ENCODE measurements around the gene DAND5. TPM values are rescaled to one million over a fixed set of nuclear protein-coding genes. Genes with fewer than 3 reads are reported as not detected.
A peak's percentile ranks its signal among the peaks of the same experiment; 100 is the strongest.

DAND5 gene
- total and polyA plus RNA-seq, 4 experiments from 2014 or later: not detected

GRCh38 chr19:13020002-13020414 is 50.6 kb downstream of the DAND5 start:
- intact Hi-C loops (cut with micrococcal nuclease): no loop called here
- no peak for DNase-seq
- no peak overlapping the region for H3K27ac ChIP-seq (ENCODE audit: low read depth, low read length)
- Mint-ChIP-seq H3K4me3 (no peak overlapping the region), H3K36me3 (no peaks in the 10 kb centered on the region), H3K27me3 (peaks cover 39 to 40% of the 10 kb centered on the region in 2 donors), H3K27ac (peak overlapping the region in 1 of 7 donors; percentile 48), H3K9me3 (peaks cover 0 to 3% (median 0%) of the 10 kb centered on the region in 8 donors), H3K4me1 (peaks cover 6 to 27% (median 17%) of the 10 kb centered on the region in 4 donors)
- no peaks in the 10 kb centered on the region for H3K9me3 ChIP-seq (ENCODE audit: control insufficient read depth in 1 of 2, low read length in 2 of 2)
- H3K36me3 ChIP-seq (ENCODE audit: insufficient read depth, low read length): no peaks in the 10 kb centered on the region
- ChIA-PET CTCF (ENCODE audit: partially characterized antibody) (no interaction called here), POLR2A (ENCODE audit: partially characterized antibody) (no interaction called here)
- H3K4me3 ChIP-seq (ENCODE audit: low read length in 2 of 2): no peak overlapping the region
- H3K27me3 ChIP-seq (ENCODE audit: insufficient read depth, low read length): peaks cover 8% of the 10 kb centered on the region
- peaks cover 19% of the 10 kb centered on the region for H3K4me1 ChIP-seq (ENCODE audit: insufficient read depth, low read length)

- peaks cover 0 to 3% (median 0%) of the 10 kb centered on the region in 8 donors for H3K9me3 Mint-ChIP-seq
- Histone ChIP-seq H3K27me3 (ENCODE audit: insufficient read depth, low read length) (peaks cover 13% of the 10 kb centered on the region), H3K4me1 (ENCODE audit: insufficient read depth, low read length) (peaks cover 19% of the 10 kb centered on the region), H3K36me3 (ENCODE audit: insufficient read depth, low read length) (no peaks in the 10 kb centered on the region), H3K9me3 (ENCODE audit: control insufficient read depth in 1 of 2, low read length in 2 of 2) (no peaks in the 10 kb centered on the region), H3K27ac (ENCODE audit: low read depth, low read length) (no peak overlapping the region), H3K4me3 (ENCODE audit: low read length in 2 of 2) (no peak overlapping the region)
- ChIA-PET CTCF (ENCODE audit: partially characterized antibody) (interaction anchor here (0.6 kb wide), 1 partner anchor 69 kb away, joined by 3 read pairs; no protein-coding TSS in a partner anchor), POLR2A (ENCODE audit: partially characterized antibody) (no interaction called here)
- DNase-seq: no peak
- H3K36me3 Mint-ChIP-seq: no peaks in the 10 kb centered on the region
- H3K27me3 Mint-ChIP-seq: peaks cover 36 to 40% of the 10 kb centered on the region in 2 donors
- H3K27ac Mint-ChIP-seq: peak overlapping the region in 1 of 7 donors; percentile 65
- H3K4me1 Mint-ChIP-seq: peaks cover 10 to 29% (median 18%) of the 10 kb centered on the region in 4 donors
- H3K4me3 Mint-ChIP-seq: peak overlapping the region in 5 of 8 donors; percentile 21 to 66 (median 53)
- intact Hi-C loops (cut with micrococcal nuclease): no loop called here
Observed at GRCh38 chr19:13022111-13022858, 52.9 kb downstream of the DAND5 start.

- DNase-seq: no peak
- peaks cover 19% of the 10 kb centered on the region for H3K4me1 ChIP-seq (ENCODE audit: insufficient read depth, low read length)
- ChIA-PET CTCF (ENCODE audit: partially characterized antibody) (interaction anchor here (2.2 kb wide), 1 partner anchor 39 kb away, joined by 6 read pairs; no protein-coding TSS in a partner anchor), POLR2A (ENCODE audit: partially characterized antibody) (no interaction called here)
- no peaks in the 10 kb centered on the region for H3K36me3 ChIP-seq (ENCODE audit: insufficient read depth, low read length)
- Mint-ChIP-seq H3K4me1 (peaks cover 10 to 29% (median 18%) of the 10 kb centered on the region in 4 donors), H3K9me3 (peaks cover 0 to 3% (median 0%) of the 10 kb centered on the region in 8 donors), H3K36me3 (no peaks in the 10 kb centered on the region), H3K27ac (no peak overlapping the region), H3K27me3 (peaks cover 29 to 34% of the 10 kb centered on the region in 2 donors), H3K4me3 (peak overlapping the region; percentile 48 to 79 (median 70))
- intact Hi-C loops (cut with micrococcal nuclease): no loop called here
- no peak overlapping the region for H3K4me3 ChIP-seq (ENCODE audit: low read length in 2 of 2)
- no peaks in the 10 kb centered on the region for H3K9me3 ChIP-seq (ENCODE audit: control insufficient read depth in 1 of 2, low read length in 2 of 2)
- H3K27me3 ChIP-seq (ENCODE audit: insufficient read depth, low read length): peaks cover 13% of the 10 kb centered on the region
- H3K27ac ChIP-seq (ENCODE audit: low read depth, low read length): no peak overlapping the region
Observed at GRCh38 chr19:13022859-13023636, 53.7 kb downstream of the DAND5 start.

- peaks cover 28 to 33% of the 10 kb centered on the region in 2 donors for H3K27me3 Mint-ChIP-seq
- H3K36me3 Mint-ChIP-seq: no peaks in the 10 kb centered on the region
- H3K4me3 Mint-ChIP-seq: peak overlapping the region; percentile 48 to 79 (median 70)
- ChIA-PET CTCF (ENCODE audit: partially characterized antibody) (interaction anchor here (2.2 kb wide), 1 partner anchor 38 kb away, joined by 6 read pairs; no protein-coding TSS in a partner anchor), POLR2A (ENCODE audit: partially characterized antibody) (no interaction called here)
- Histone ChIP-seq H3K27me3 (ENCODE audit: insufficient read depth, low read length) (peaks cover 13% of the 10 kb centered on the region), H3K4me3 (ENCODE audit: low read length in 2 of 2) (no peak overlapping the region), H3K27ac (ENCODE audit: low read depth, low read length) (no peak overlapping the region), H3K36me3 (ENCODE audit: insufficient read depth, low read length) (no peaks in the 10 kb centered on the region), H3K9me3 (ENCODE audit: control insufficient read depth in 1 of 2, low read length in 2 of 2) (no peaks in the 10 kb centered on the region), H3K4me1 (ENCODE audit: insufficient read depth, low read length) (peaks cover 19% of the 10 kb centered on the region)
- no peak overlapping the region for H3K27ac Mint-ChIP-seq
- DNase-seq: no peak
- intact Hi-C loops (cut with micrococcal nuclease): no loop called here
- H3K4me1 Mint-ChIP-seq: peaks cover 10 to 29% (median 18%) of the 10 kb centered on the region in 4 donors
- H3K9me3 Mint-ChIP-seq: peaks cover 0 to 3% (median 0%) of the 10 kb centered on the region in 8 donors
Observed at GRCh38 chr19:13023656-13024055, 54.3 kb downstream of the DAND5 start.

Small RNA genes lying within 50 kb of the gene (microRNA-seq; reads per million reads assigned to microRNA genes)
- gene MIR5695 (ENCODE audit: borderline microRNAs expressed, borderline number of aligned reads, borderline replicate concordance) (not detected), gene MIR6515 (ENCODE audit: borderline microRNAs expressed, borderline number of aligned reads, borderline replicate concordance) (not detected)

Other genes with a start within 250 kb of the DAND5 start
- 10 to 100 TPM; 66.0 to 67.2 TPM for gene TNPO2, start 245.6 kb upstream of the DAND5 start, total RNA-seq
- 1 to 10 TPM in 1 of 2 donors, under 1 TPM in 1; 0.60 to 1.8 TPM for gene TNPO2, start 245.6 kb upstream of the DAND5 start, polyA plus RNA-seq
- 100 to 1,000 TPM; 199 to 209 TPM for gene TRIR, start 234.9 kb upstream of the DAND5 start, total RNA-seq
- 100 to 1,000 TPM; 175 to 243 TPM for gene TRIR, start 234.9 kb upstream of the DAND5 start, polyA plus RNA-seq
- 10 to 100 TPM; 30.8 to 34.5 TPM for gene GET3, start 232.1 kb upstream of the DAND5 start, total RNA-seq
- gene GET3, start 232.1 kb upstream of the DAND5 start, polyA plus RNA-seq: 100 to 1,000 TPM in 1 of 2 donors, 10 to 100 TPM in 1; 60.6 to 114 TPM
- not detected for gene BEST2, start 217.8 kb upstream of the DAND5 start, total RNA-seq
- gene BEST2, start 217.8 kb upstream of the DAND5 start, polyA plus RNA-seq: not detected
- 10 to 100 TPM; 23.3 to 24.2 TPM for gene HOOK2, start 194.0 kb upstream of the DAND5 start, total RNA-seq
- 1 to 10 TPM; 2.6 to 3.4 TPM for gene HOOK2, start 194.0 kb upstream of the DAND5 start, polyA plus RNA-seq
- 100 to 1,000 TPM; 103 to 106 TPM for gene JUNB, start 178.1 kb upstream of the DAND5 start, total RNA-seq
- gene JUNB, start 178.1 kb upstream of the DAND5 start, polyA plus RNA-seq: 1,000 to 10,000 TPM in 1 of 2 donors, 100 to 1,000 TPM in 1; 771 to 3,132 TPM
- gene PRDX2, start 167.8 kb upstream of the DAND5 start, total RNA-seq: 100 to 1,000 TPM; 116 to 120 TPM
- gene PRDX2, start 167.8 kb upstream of the DAND5 start, polyA plus RNA-seq: 100 to 1,000 TPM; 266 to 533 TPM
- 1 to 10 TPM; 2.2 to 3.2 TPM for gene THSD8, start 167.5 kb upstream of the DAND5 start, total RNA-seq
- 1 to 10 TPM; 1.5 to 4.4 TPM for gene THSD8, start 167.5 kb upstream of the DAND5 start, polyA plus RNA-seq
- 10 to 100 TPM; 10.5 to 12.6 TPM for gene RNASEH2A, start 163.0 kb upstream of the DAND5 start, total RNA-seq
- gene RNASEH2A, start 163.0 kb upstream of the DAND5 start, polyA plus RNA-seq: 10 to 100 TPM; 16.9 to 23.5 TPM
- not detected for gene RTBDN, start 135.0 kb upstream of the DAND5 start, total RNA-seq
- not detected for gene RTBDN, start 135.0 kb upstream of the DAND5 start, polyA plus RNA-seq
- not detected for gene MAST1, start 131.1 kb upstream of the DAND5 start, total RNA-seq
- under 1 TPM in 1 of 2 donors, not detected in 1; 0.48 TPM for gene MAST1, start 131.1 kb upstream of the DAND5 start, polyA plus RNA-seq
- 10 to 100 TPM; 31.6 to 32.8 TPM for gene DNASE2, start 88.1 kb upstream of the DAND5 start, total RNA-seq
- gene DNASE2, start 88.1 kb upstream of the DAND5 start, polyA plus RNA-seq: 10 to 100 TPM; 55.3 to 81.8 TPM
- not detected for gene KLF1, start 82.4 kb upstream of the DAND5 start, total RNA-seq
- not detected for gene KLF1, start 82.4 kb upstream of the DAND5 start, polyA plus RNA-seq
- 10 to 100 TPM; 63.9 to 66.1 TPM for gene GCDH, start 78.4 kb upstream of the DAND5 start, total RNA-seq
- 10 to 100 TPM; 16.5 to 27.4 TPM for gene GCDH, start 78.4 kb upstream of the DAND5 start, polyA plus RNA-seq
- under 1 TPM in 1 of 2 experiments, not detected in 1; 0.79 TPM for gene SYCE2, start 50.3 kb upstream of the DAND5 start, total RNA-seq
- gene SYCE2, start 50.3 kb upstream of the DAND5 start, polyA plus RNA-seq: not detected
- gene FARSA, start 35.9 kb upstream of the DAND5 start, total RNA-seq: 10 to 100 TPM; 53.8 to 59.1 TPM
- gene FARSA, start 35.9 kb upstream of the DAND5 start, polyA plus RNA-seq: 10 to 100 TPM; 63.2 to 68.1 TPM
- gene CALR, start 31.0 kb upstream of the DAND5 start, total RNA-seq: 100 to 1,000 TPM; 484 to 499 TPM
- 100 to 1,000 TPM in 1 of 2 donors, 10 to 100 TPM in 1; 87.5 to 151 TPM for gene CALR, start 31.0 kb upstream of the DAND5 start, polyA plus RNA-seq
- 10 to 100 TPM; 88.6 to 98.4 TPM for gene RAD23A, start 23.7 kb upstream of the DAND5 start, total RNA-seq
- gene RAD23A, start 23.7 kb upstream of the DAND5 start, polyA plus RNA-seq: 100 to 1,000 TPM in 1 of 2 donors, 10 to 100 TPM in 1; 77.0 to 105 TPM
- 10 to 100 TPM; 14.7 to 17.9 TPM for gene GADD45GIP1, start 12.4 kb upstream of the DAND5 start, total RNA-seq
- 10 to 100 TPM; 61.0 to 65.1 TPM for gene GADD45GIP1, start 12.4 kb upstream of the DAND5 start, polyA plus RNA-seq
- gene NFIX, start 25.9 kb downstream of the DAND5 start, total RNA-seq: 1 to 10 TPM; 4.0 to 5.4 TPM
- under 1 TPM in 1 of 2 donors, not detected in 1; 0.09 TPM for gene NFIX, start 25.9 kb downstream of the DAND5 start, polyA plus RNA-seq
- gene LYL1, start 133.3 kb downstream of the DAND5 start, total RNA-seq: 10 to 100 TPM; 16.1 to 16.9 TPM
- 1 to 10 TPM; 2.3 to 9.4 TPM for gene LYL1, start 133.3 kb downstream of the DAND5 start, polyA plus RNA-seq
- gene TRMT1, start 147.2 kb downstream of the DAND5 start, total RNA-seq: 10 to 100 TPM; 70.6 to 78.4 TPM
- gene TRMT1, start 147.2 kb downstream of the DAND5 start, polyA plus RNA-seq: 10 to 100 TPM; 18.0 to 24.9 TPM
- gene NACC1, start 148.7 kb downstream of the DAND5 start, total RNA-seq: 10 to 100 TPM; 25.8 to 34.1 TPM
- gene NACC1, start 148.7 kb downstream of the DAND5 start, polyA plus RNA-seq: 1 to 10 TPM in 1 of 2 donors, under 1 TPM in 1; 0.15 to 1.8 TPM
- gene STX10, start 180.8 kb downstream of the DAND5 start, total RNA-seq: 10 to 100 TPM; 63.7 to 64.0 TPM
- 10 to 100 TPM; 57.9 to 64.2 TPM for gene STX10, start 180.8 kb downstream of the DAND5 start, polyA plus RNA-seq
- gene IER2, start 180.8 kb downstream of the DAND5 start, total RNA-seq: 100 to 1,000 TPM; 148 to 153 TPM
- gene IER2, start 180.8 kb downstream of the DAND5 start, polyA plus RNA-seq: 100 to 1,000 TPM; 201 to 446 TPM

All from CD4-positive, alpha-beta memory T cell (primary cell).